NCI-H146 treated with DMSO at 0.1 percent for 48 hours (cell line): Measurements from ENCODE around the gene OR51L1.

ENCODE experiments used
- DNase-seq: peaks from one replicate; lab custom pipeline; 2025; ENCODE audit not compliant: unreplicated experiment; lab: John Stamatoyannopoulos, UW

The OR51L1 gene

DNA sequence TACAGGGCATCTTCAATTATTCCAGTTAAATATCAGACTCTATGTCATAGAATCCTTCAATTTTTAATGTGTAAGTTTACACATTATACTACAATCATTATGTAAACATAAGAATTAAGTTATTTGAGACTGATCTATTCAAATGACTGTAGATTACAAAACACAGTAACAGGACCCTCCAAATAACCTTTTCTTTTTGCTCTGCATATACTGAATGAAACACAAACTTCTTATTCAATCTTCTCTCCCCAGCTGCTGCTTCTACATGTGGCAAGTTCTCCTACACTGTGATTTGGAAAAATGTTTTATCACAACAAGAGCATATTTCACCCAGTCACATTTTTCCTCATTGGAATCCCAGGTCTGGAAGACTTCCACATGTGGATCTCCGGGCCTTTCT is 51.6 kb downstream of the OR51L1 start, which contains the start of gene OR52J3:
Gene OR52J3 (plus strand): TSS at position 301 of the 400 bp plus-strand sequence. CDS start 0 bp downstream, at position 301.
- DNase-seq, result no peak

- no peak for DNase-seq
These were observed 52.2 kb downstream of the OR51L1 start for GRCh38 chr11:5046754-5047330.
